Liver (tissue), 5 donors: ENCODE measurements around the gene SNRNP70. TPM values are rescaled to one million over a fixed set of nuclear protein-coding genes. Genes with fewer than 3 reads are reported as not detected.

Source experiments
- polyA plus RNA-seq, 2 donors: library from polyadenylated mRNA; stranded (reverse) in 1 of 2; unstranded in 1 of 2; fragments of 200-250 nt in 1 of 2; fragments of >200 nt in 1 of 2; fragmentation: Nextera tagmentation in 1 of 2; extraction: Ambion mirVana in 1 of 2; gene quantifications; one replicate each; pipeline versions ENCODE4 v1.2.1 to v1.2.3, GENCODE V29; 2013 to 2015
- small RNA-seq: library from RNA; depleted of rRNA; stranded (forward); fragments of <200 nt; gene quantifications from one replicate; pipeline ENCODE3, GENCODE V24; 2014
- total RNA-seq, 2 donors: library from RNA; depleted of rRNA; stranded (reverse); fragments of >200 nt; gene quantifications; one replicate each; pipeline ENCODE4 v1.2.3, GENCODE V29; 2014
- donor health status: healthy.
- donor health status: healthy.
- donor health status: healthy.

Gene SNRNP70
- total and polyA plus RNA-seq, 4 donors: 34.2 to 166 (median 94.8) TPM

Small RNA genes within 50 kb of the gene (small RNA-seq; reads per million reads assigned to genes)
- gene RN7SL708P: not detected

Other genes with a start within 250 kb of the SNRNP70 start
- 10 to 100 TPM in 1 of 2 donors, 1 to 10 TPM in 1; 3.7 to 11.2 TPM for gene HSD17B14, start 249.0 kb upstream of the SNRNP70 start, total RNA-seq
- gene HSD17B14, start 249.0 kb upstream of the SNRNP70 start, polyA plus RNA-seq: 10 to 100 TPM in 1 of 2 donors, 1 to 10 TPM in 1; 4.9 to 12.6 TPM
- 1 to 10 TPM; 4.4 to 7.3 TPM for gene PLEKHA4, start 216.8 kb upstream of the SNRNP70 start, total RNA-seq
- gene PLEKHA4, start 216.8 kb upstream of the SNRNP70 start, polyA plus RNA-seq: 10 to 100 TPM in 1 of 2 donors, 1 to 10 TPM in 1; 5.3 to 17.2 TPM
- gene PPP1R15A, start 213.0 kb upstream of the SNRNP70 start, total RNA-seq: 10 to 100 TPM; 13.2 to 52.5 TPM
- 1 to 10 TPM; 5.6 to 9.3 TPM for gene PPP1R15A, start 213.0 kb upstream of the SNRNP70 start, polyA plus RNA-seq
- gene TULP2, start 186.7 kb upstream of the SNRNP70 start, total RNA-seq: under 1 TPM in 1 of 2 donors, not detected in 1; 0.05 TPM
- under 1 TPM; 0.03 to 0.19 TPM for gene TULP2, start 186.7 kb upstream of the SNRNP70 start, polyA plus RNA-seq
- gene NUCB1, start 185.1 kb upstream of the SNRNP70 start, total RNA-seq: 100 to 1,000 TPM; 196 to 280 TPM
- gene NUCB1, start 185.1 kb upstream of the SNRNP70 start, polyA plus RNA-seq: 100 to 1,000 TPM; 186 to 775 TPM
- gene DHDH, start 151.8 kb upstream of the SNRNP70 start, total RNA-seq: 1 to 10 TPM in 1 of 2 donors, not detected in 1; 1.3 TPM
- under 1 TPM in 1 of 2 donors, not detected in 1; 0.16 TPM for gene DHDH, start 151.8 kb upstream of the SNRNP70 start, polyA plus RNA-seq
- gene BAX, start 130.6 kb upstream of the SNRNP70 start, total RNA-seq: 10 to 100 TPM; 10.8 to 18.7 TPM
- 10 to 100 TPM; 10.5 to 27.0 TPM for gene BAX, start 130.6 kb upstream of the SNRNP70 start, polyA plus RNA-seq
- 1,000 to 10,000 TPM; 2,528 to 9,360 TPM for gene FTL, start 120.1 kb upstream of the SNRNP70 start, total RNA-seq
- gene FTL, start 120.1 kb upstream of the SNRNP70 start, polyA plus RNA-seq: over 10,000 TPM; 15,042 to 16,395 TPM
- 1 to 10 TPM; 8.4 to 8.7 TPM for gene GYS1, start 92.1 kb upstream of the SNRNP70 start, total RNA-seq
- 1 to 10 TPM; 2.6 to 4.2 TPM for gene GYS1, start 92.1 kb upstream of the SNRNP70 start, polyA plus RNA-seq
- 10 to 100 TPM; 52.5 to 80.1 TPM for gene RUVBL2, start 91.6 kb upstream of the SNRNP70 start, total RNA-seq
- gene RUVBL2, start 91.6 kb upstream of the SNRNP70 start, polyA plus RNA-seq: 10 to 100 TPM; 29.6 to 46.7 TPM
- not detected for gene LHB, start 68.4 kb upstream of the SNRNP70 start, total RNA-seq
- gene LHB, start 68.4 kb upstream of the SNRNP70 start, polyA plus RNA-seq: not detected
- gene CGB3, start 61.1 kb upstream of the SNRNP70 start, total RNA-seq: not detected
- gene CGB3, start 61.1 kb upstream of the SNRNP70 start, polyA plus RNA-seq: not detected
- not detected for gene CGB2, start 53.6 kb upstream of the SNRNP70 start, total RNA-seq
- gene CGB2, start 53.6 kb upstream of the SNRNP70 start, polyA plus RNA-seq: not detected
- not detected for gene CGB1, start 48.6 kb upstream of the SNRNP70 start, total RNA-seq
- gene CGB1, start 48.6 kb upstream of the SNRNP70 start, polyA plus RNA-seq: not detected
- gene CGB5, start 41.6 kb upstream of the SNRNP70 start, total RNA-seq: not detected
- gene CGB5, start 41.6 kb upstream of the SNRNP70 start, polyA plus RNA-seq: not detected
- not detected for gene CGB8, start 36.3 kb upstream of the SNRNP70 start, total RNA-seq
- gene CGB8, start 36.3 kb upstream of the SNRNP70 start, polyA plus RNA-seq: not detected
- not detected for gene CGB7, start 27.7 kb upstream of the SNRNP70 start, total RNA-seq
- not detected for gene CGB7, start 27.7 kb upstream of the SNRNP70 start, polyA plus RNA-seq
- gene NTF4, start 20.6 kb upstream of the SNRNP70 start, total RNA-seq: not detected
- not detected for gene NTF4, start 20.6 kb upstream of the SNRNP70 start, polyA plus RNA-seq
- gene KCNA7, start 12.8 kb upstream of the SNRNP70 start, total RNA-seq: not detected
- not detected for gene KCNA7, start 12.8 kb upstream of the SNRNP70 start, polyA plus RNA-seq
- gene LIN7B, start 28.9 kb downstream of the SNRNP70 start, total RNA-seq: 1 to 10 TPM; 2.2 to 3.8 TPM
- 1 to 10 TPM; 2.7 to 3.0 TPM for gene LIN7B, start 28.9 kb downstream of the SNRNP70 start, polyA plus RNA-seq
- gene C19orf73, start 33.7 kb downstream of the SNRNP70 start, total RNA-seq: 1 to 10 TPM in 1 of 2 donors, under 1 TPM in 1; 0.56 to 1.4 TPM
- gene C19orf73, start 33.7 kb downstream of the SNRNP70 start, polyA plus RNA-seq: 1 to 10 TPM; 1.9 to 2.1 TPM
- gene PPFIA3, start 34.1 kb downstream of the SNRNP70 start, total RNA-seq: 1 to 10 TPM; 1.5 to 2.1 TPM
- gene PPFIA3, start 34.1 kb downstream of the SNRNP70 start, polyA plus RNA-seq: 1 to 10 TPM; 2.6 to 4.6 TPM
- gene HRC, start 69.9 kb downstream of the SNRNP70 start, total RNA-seq: 1 to 10 TPM; 1.2 TPM
- gene HRC, start 69.9 kb downstream of the SNRNP70 start, polyA plus RNA-seq: under 1 TPM; 0.25 to 0.51 TPM
- gene TRPM4, start 72.3 kb downstream of the SNRNP70 start, total RNA-seq: 10 to 100 TPM in 1 of 2 donors, 1 to 10 TPM in 1; 8.1 to 11.0 TPM
- 10 to 100 TPM; 15.4 to 31.2 TPM for gene TRPM4, start 72.3 kb downstream of the SNRNP70 start, polyA plus RNA-seq
- 1 to 10 TPM in 1 of 2 donors, under 1 TPM in 1; 0.19 to 1.2 TPM for gene SLC6A16, start 239.7 kb downstream of the SNRNP70 start, total RNA-seq
- gene SLC6A16, start 239.7 kb downstream of the SNRNP70 start, polyA plus RNA-seq: 1 to 10 TPM; 1.8 to 2.7 TPM
- gene CD37, start 250.0 kb downstream of the SNRNP70 start, total RNA-seq: 1 to 10 TPM; 2.9 to 9.6 TPM
- gene CD37, start 250.0 kb downstream of the SNRNP70 start, polyA plus RNA-seq: 1 to 10 TPM; 3.7 to 4.1 TPM